K562 (cell line): ENCODE results near the gene CAPZA1. TPM values are rescaled to one million over a fixed set of nuclear protein-coding genes. Genes with fewer than 3 reads are reported as not detected.

ENCODE experiments used
- ATAC-seq: fragments of 200-7000 bp; cut with Tn5 transposase; 3 replicates; pipeline ENCODE4 v1.9.1; 2020; ENCODE audit warnings: moderate library complexity
- BruUV-seq: library from RNA; stranded (reverse); fragments of 400-500 nt; replicated peaks from 2 replicates; lab custom pipeline; 2021; lab: Mats Ljungman, UMichigan
- CTCF ChIA-PET: fragments of 300-600 bp; formaldehyde crosslinking; extraction: SDS; loops from one replicate; lab custom pipeline; 2021; ENCODE audit warnings: low intra/inter-chr PET ratio; lab: Yijun Ruan, JAX
- POLR2A ChIA-PET: fragments of 300-600, 350-650 bp; sonication (Branson Sonifier 250); formaldehyde crosslinking; extraction: SDS; loops from one replicate; lab custom pipeline; 2021; ENCODE audit warnings: antibody characterized with exemption, inconsistent platforms; lab: Yijun Ruan, JAX
- DNase-seq, 4 experiments: peaks; one replicate each; pipeline versions ENCODE4 v3.0.0 to v3.0.0-alpha.2; 2011 to 2018; ENCODE audit warnings: low spot score in 3 of 4, mixed read lengths in 3 of 4; ENCODE audit errors: extremely low read depth in 1 of 4
- FAIRE-seq: peaks from 2 replicates; lab custom pipeline; 2011; peaks lifted over from hg19 to GRCh38; lab: Jason Lieb, UNC
- H2AFZ ChIP-seq: 2 replicates; pipeline ENCODE4 v1.6.0; 2011; ENCODE audit warnings: low read depth, low read length, control low read depth, inconsistent platforms
- H3K27ac ChIP-seq: fragments of 200-600 bp; 3 replicates; pipeline ENCODE4 v1.8.0; 2011; ENCODE audit warnings: low read depth, mild to moderate bottlenecking, control low read depth, inconsistent platforms, low read length, moderate library complexity, mixed read lengths; ENCODE audit errors: extremely low read depth
- H3K27me3 ChIP-seq, 2 experiments: fragments of 300-600 bp in 1 of 2; 2 replicates in 1 of 2; 3 replicates in 1 of 2; pipeline versions ENCODE4 v1.6.0 to v1.8.0; 2011; ENCODE audit warnings: inconsistent platforms in 2 of 2, low read length in 2 of 2, mild to moderate bottlenecking in 1 of 2, mixed read lengths in 1 of 2, moderate library complexity in 1 of 2; ENCODE audit not compliant: control insufficient read depth in 2 of 2, insufficient read depth in 2 of 2
- H3K36me3 ChIP-seq: fragments of 300-600 bp; 3 replicates; pipeline ENCODE4 v1.8.0; 2011; ENCODE audit warnings: mild to moderate bottlenecking, low read length, inconsistent platforms; ENCODE audit not compliant: control insufficient read depth, insufficient read depth
- H3K4me1 ChIP-seq, 2 experiments: fragments of 200-600 bp in 1 of 2; replicated peaks in 1 of 2; 2 replicates in 1 of 2; 3 replicates in 1 of 2; pipeline versions ENCODE4 v1.5.1 to v1.8.0; 2011; ENCODE audit warnings: inconsistent platforms in 2 of 2, low read length in 2 of 2, mild to moderate bottlenecking in 1 of 2, mixed read lengths in 1 of 2, moderate library complexity in 1 of 2; ENCODE audit not compliant: control insufficient read depth in 2 of 2, insufficient read depth in 2 of 2
- H3K4me2 ChIP-seq: 2 replicates; pipeline ENCODE4 v1.6.1; 2011; ENCODE audit warnings: low read length, control low read depth, inconsistent platforms, mixed read lengths; ENCODE audit not compliant: insufficient read depth
- H3K4me3 ChIP-seq: fragments of 200-600 bp; sonication (generic), shearing (Covaris generic); 2 replicates; pipeline ENCODE4 v1.5.1; 2016; ENCODE audit warnings: control low read depth, inconsistent platforms
- H3K79me2 ChIP-seq: fragments of 200-600 bp; 3 replicates; pipeline ENCODE4 v1.8.0; 2011; ENCODE audit warnings: low read length, inconsistent platforms; ENCODE audit not compliant: control insufficient read depth, insufficient read depth
- H3K9ac ChIP-seq, 2 experiments: 2 replicates each; pipeline versions ENCODE4 v1.6.0 to v1.6.1; 2011; ENCODE audit warnings: low read depth in 2 of 2, low read length in 2 of 2, control low read depth in 1 of 2, inconsistent platforms in 1 of 2, mild to moderate bottlenecking in 1 of 2, mixed read lengths in 1 of 2; ENCODE audit not compliant: insufficient read depth in 1 of 2
- H3K9me1 ChIP-seq: one replicate; pipeline ENCODE4 v1.6.0; 2011; ENCODE audit warnings: inconsistent platforms, mild to moderate bottlenecking, low read length, moderate library complexity; ENCODE audit not compliant: control insufficient read depth, insufficient read depth
- H3K9me3 ChIP-seq: replicated peaks from 2 replicates; pipeline ENCODE4 v1.5.1; 2011; ENCODE audit warnings: low read depth, low read length, inconsistent platforms; ENCODE audit not compliant: control insufficient read depth, insufficient read depth
- H4K20me1 ChIP-seq: replicated peaks from 2 replicates; pipeline ENCODE4 v1.6.1; 2011; ENCODE audit warnings: low read length, inconsistent platforms, mixed read lengths; ENCODE audit not compliant: control insufficient read depth, insufficient read depth
- C11orf30 ChIP-seq: fragments of 450-650 bp; IDR thresholded peaks from 2 replicates; pipeline ENCODE4 v1.6.1; 2016; ENCODE audit warnings: low read depth, mild to moderate bottlenecking
- ELF4 ChIP-seq: fragments of 450-650 bp; formaldehyde crosslinking; IDR thresholded peaks from 2 replicates; pipeline ENCODE4 v1.4.0; 2022; ENCODE audit warnings: missing genetic modification characterization
- ERF ChIP-seq: fragments of 450-650 bp; formaldehyde crosslinking; IDR thresholded peaks from 2 replicates; pipeline ENCODE4 v1.4.0; 2020; ENCODE audit warnings: mild to moderate bottlenecking, mixed read lengths
- IFI16 ChIP-seq: fragments of 250-450 bp; sonication (Bioruptor Pico); IDR thresholded peaks from 2 replicates; pipeline ENCODE4 v2.1.2; 2022; ENCODE audit warnings: mild to moderate bottlenecking, inconsistent platforms
- JUND ChIP-seq, 2 experiments: IDR thresholded peaks; 2 replicates in 1 of 2; 3 replicates in 1 of 2; pipeline ENCODE4 v1.6.1; 2011; ENCODE audit warnings: borderline replicate concordance in 2 of 2, low read depth in 2 of 2, low read length in 2 of 2, improper control_type of control experiment in 1 of 2, missing biosample characterization in 1 of 2, missing genetic modification characterization in 1 of 2, missing genetic modification reagents in 1 of 2
- MYNN ChIP-seq, 2 experiments: sonication (generic); formaldehyde crosslinking in 1 of 2; IDR thresholded peaks; 2 replicates each; pipeline versions ENCODE4 v1.5.0 to v1.6.1; 2016 to 2020; ENCODE audit warnings: antibody characterized with exemption in 1 of 2, missing genetic modification reagents in 1 of 2
- RAD21 ChIP-seq, 2 experiments: fragments of 250-450 bp in 1 of 2; fragments of 450-650 bp in 1 of 2; sonication (Bioruptor Pico) in 1 of 2; formaldehyde crosslinking in 1 of 2; IDR thresholded peaks in 1 of 2; conservative IDR thresholded peaks in 1 of 2; 2 replicates each; pipeline versions ENCODE4 v1.4.0 to v1.8.0; 2020 to 2022; ENCODE audit warnings: mild to moderate bottlenecking in 2 of 2, moderate library complexity in 1 of 2
- SETDB1 ChIP-seq: IDR thresholded peaks from one replicate; pipeline ENCODE4 v1.6.1; 2012; ENCODE audit warnings: low read length, control low read depth, inconsistent platforms
- SIN3A ChIP-seq, 2 experiments: fragments of 150-350 bp in 1 of 2; IDR thresholded peaks; 2 replicates each; pipeline ENCODE4 v1.6.1; 2011 to 2016; ENCODE audit warnings: borderline replicate concordance in 2 of 2, low read depth in 2 of 2, low read length in 2 of 2, mild to moderate bottlenecking in 2 of 2, moderate library complexity in 2 of 2; ENCODE audit not compliant: control insufficient read depth in 1 of 2
- SP1 ChIP-seq: sonication (generic); formaldehyde crosslinking; IDR thresholded peaks from 2 replicates; pipeline ENCODE4 v1.8.1; 2022; ENCODE audit warnings: mild to moderate bottlenecking, missing genetic modification reagents
- UBTF ChIP-seq, 2 experiments: IDR thresholded peaks; 2 replicates each; pipeline ENCODE4 v1.6.1; 2012; ENCODE audit warnings: improper control_type of control experiment in 2 of 2, low read depth in 2 of 2, low read length in 2 of 2, borderline replicate concordance in 1 of 2
- WHSC1 ChIP-seq: IDR thresholded peaks from one replicate; pipeline ENCODE4 v1.6.1; 2012; ENCODE audit warnings: low read length, control low read depth, inconsistent platforms
- ZEB2 ChIP-seq: fragments of 450-650 bp; IDR thresholded peaks from 2 replicates; pipeline ENCODE4 v1.6.1; 2016
- ZNF436 ChIP-seq: fragments of 250-450, 450-650 bp; sonication (Bioruptor Pico); formaldehyde crosslinking; IDR thresholded peaks from 2 replicates; pipeline ENCODE4 v1.7.0; 2020; ENCODE audit warnings: mild to moderate bottlenecking
- ZNF583 ChIP-seq: fragments of 250-450 bp; sonication (Bioruptor Pico); IDR thresholded peaks from 2 replicates; pipeline ENCODE4 v1.4.0; 2020
- ZNF76 ChIP-seq: fragments of 250-450 bp; sonication (Bioruptor Pico); IDR thresholded peaks from 2 replicates; pipeline ENCODE4 v1.4.0; 2020; ENCODE audit warnings: mild to moderate bottlenecking, moderate library complexity, borderline replicate concordance
- WGBS: fragments of 100-300 bp; shearing (Covaris generic); methylation state at CpG from one replicate; pipeline ENCODE4 v1.1.6; 2016; ENCODE audit warnings: low coverage, mixed read lengths; ENCODE audit not compliant: insufficient coverage; ENCODE audit errors: missing lambda C conversion rate; 5-methylcytosine and 5-hydroxymethylcytosine counted together
- in situ Hi-C: fragments of 300-500 bp; cut with MboI; formaldehyde crosslinking; loops from 4 replicates; pipeline ENCODE4 v1.15.0; 2018; ENCODE audit warnings: inconsistent platforms, mixed read lengths
- intact Hi-C: fragments of 100-400 bp; cut with micrococcal nuclease; formaldehyde crosslinking; loops from 2 replicates; pipeline ENCODE4 v1.14.2; 2022
- polyA plus RNA-seq, 8 experiments: library from polyadenylated mRNA; depleted of rRNA in 4 of 8; stranded (reverse) in 5 of 8; unstranded in 3 of 8; fragments of >200 nt; fragmentation: Nextera tagmentation in 2 of 8; fragmentation: Illumina TruSeq in 1 of 8; extraction: Ambion mirVana in 2 of 8; extraction: Trizol in 1 of 8; gene quantifications; 2 replicates each; pipeline versions ENCODE4 v1.2.1 to v1.2.3, GENCODE V29; 2011 to 2014; ENCODE audit warnings: inconsistent platforms in 1 of 8, missing spikeins in 1 of 8
- total RNA-seq, 7 experiments: library from RNA; depleted of rRNA in 6 of 7; stranded (reverse); fragments of >200 nt in 6 of 7; fragmentation: Illumina TruSeq in 2 of 7; extraction: Trizol in 2 of 7; gene quantifications; 2 replicates each; pipeline versions ENCODE4 v1.2.1 to v1.2.3, GENCODE V29; 2011 to 2021; ENCODE audit warnings: low replicate concordance in 1 of 7
- TF ChIP-seq, protein P1 (sequence below): fragments of 450-650 bp; conservative IDR thresholded peaks from 2 replicates; pipeline ENCODE4 v1.6.1; 2016; ENCODE audit warnings: missing genetic modification characterization, low read depth, mild to moderate bottlenecking, missing compliant biosample characterization, moderate library complexity

CAPZA1 gene
- total and polyA plus RNA-seq, 9 of the 15 experiments (the other 6 are each of a cell fraction or from before 2014, with no cell fraction given): 237 to 1,020 (median 306) TPM

GRCh38 chr1:112716133-112716720 is 96.6 kb downstream of the CAPZA1 start:
- Histone ChIP-seq H4K20me1 (no peaks in the 10 kb centered on the region), H3K36me3 (no peaks in the 10 kb centered on the region), H3K4me2 (peak overlapping the region; percentile 92), H3K4me1 (peaks cover 17 to 37% of the 10 kb centered on the region in 2 experiments; a peak in 4 of 5 replicates), H2AFZ (peak overlapping the region; percentile 90), H3K9ac (no peak overlapping the region), H3K9me1 (no peaks in the 10 kb centered on the region), H3K9me3 (no peaks in the 10 kb centered on the region), H3K79me2 (no peaks in the 10 kb centered on the region), H3K27me3 (peaks cover 5 to 20% of the 10 kb centered on the region in 2 experiments; a peak in 4 of 5 replicates), H3K27ac (no peak overlapping the region), H3K4me3 (peak overlapping the region; percentile 59)
- intact Hi-C loops: loop anchor here (1.0 to 10.0 kb wide), 7 partner anchors 90 to 961 kb away; partner anchors contain the start of gene SLC16A1
- BruUV-seq: no TSS peak
- 16% methylated on average over 13 of the region's 13 CpGs for WGBS
- ATAC-seq: peak; percentile 84
- in situ Hi-C loops: loop anchor here (5.0 kb wide), 2 partner anchors 91 to 326 kb away; no protein-coding TSS in a partner anchor
- peak; percentile 83 to 94 (median 85) for DNase-seq
- peak; percentile 98 for FAIRE-seq
- POLR2A ChIA-PET: interaction anchor here (0.6 to 1.9 kb wide), 6 partner anchors 12 to 356 kb away, joined by 3 to 15 read pairs (median 4); partner anchors contain the start of gene LRIG2
- CTCF ChIA-PET: interaction anchor here (0.9 to 5.1 kb wide), 5 partner anchors 88 to 961 kb away, joined by 3 to 109 read pairs (median 7); partner anchors contain the start of gene LRIG2
- TF ChIP-seq WHSC1 (no peak), ZNF436 (CRISPR knock-in tag) (no peak), ELF4 (no peak), SIN3A (IDR thresholded peaks at IDR 0.05; ENCODE audit: borderline replicate concordance in 2 of 2, control insufficient read depth in 1 of 2, low read depth in 2 of 2, low read length in 2 of 2) (no peak), RAD21 (CRISPR knock-in tag; conservative IDR thresholded peaks at IDR 0.05 in 1 of 2, IDR thresholded peaks at IDR 0.05 in 1 of 2) (peak; percentile 99), C11orf30 (no peak), SETDB1 (no peak), SP1 (CRISPR knock-in tag) (peak; percentile 37; the same call in 1 of the 2 replicates), MYNN (IDR thresholded peaks at IDR 0.05) (peak; percentile 73; the same call in 1 of the 2 replicates), MYNN (CRISPR knock-in tag; IDR thresholded peaks at IDR 0.05) (no peak), UBTF (IDR thresholded peaks at IDR 0.05; ENCODE audit: borderline replicate concordance in 1 of 2, low read depth in 2 of 2, low read length in 2 of 2) (0 out of 4 replicates have a peak, but pooled peaks of 1 of the 2 experiments have one; percentile 69), ZNF76 (CRISPR knock-in tag) (no peak), ZEB2 (0 out of 2 replicates have a peak, but pooled peaks have one; percentile 21), ERF (CRISPR knock-in tag) (no peak), IFI16 (CRISPR knock-in tag) (no peak), JUND (IDR thresholded peaks at IDR 0.05; ENCODE audit: borderline replicate concordance, low read depth, low read length) (peak; percentile 63), JUND (tag; IDR thresholded peaks at IDR 0.05; ENCODE audit: borderline replicate concordance, low read depth, low read length) (no peak; the same call in 2 of the 3 replicates), ZNF583 (no peak)
- TF ChIP-seq, protein P1, sequence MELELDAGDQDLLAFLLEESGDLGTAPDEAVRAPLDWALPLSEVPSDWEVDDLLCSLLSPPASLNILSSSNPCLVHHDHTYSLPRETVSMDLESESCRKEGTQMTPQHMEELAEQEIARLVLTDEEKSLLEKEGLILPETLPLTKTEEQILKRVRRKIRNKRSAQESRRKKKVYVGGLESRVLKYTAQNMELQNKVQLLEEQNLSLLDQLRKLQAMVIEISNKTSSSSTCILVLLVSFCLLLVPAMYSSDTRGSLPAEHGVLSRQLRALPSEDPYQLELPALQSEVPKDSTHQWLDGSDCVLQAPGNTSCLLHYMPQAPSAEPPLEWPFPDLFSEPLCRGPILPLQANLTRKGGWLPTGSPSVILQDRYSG (tag): no peak
